ENCODE measurements around the gene OSBPL10. TPM values are rescaled to one million over a fixed set of nuclear protein-coding genes. Genes with fewer than 3 reads are reported as not detected.

The OSBPL10 gene
- total RNA-seq, 1 donor from 2014 or later, result 52.7 TPM

DNA sequence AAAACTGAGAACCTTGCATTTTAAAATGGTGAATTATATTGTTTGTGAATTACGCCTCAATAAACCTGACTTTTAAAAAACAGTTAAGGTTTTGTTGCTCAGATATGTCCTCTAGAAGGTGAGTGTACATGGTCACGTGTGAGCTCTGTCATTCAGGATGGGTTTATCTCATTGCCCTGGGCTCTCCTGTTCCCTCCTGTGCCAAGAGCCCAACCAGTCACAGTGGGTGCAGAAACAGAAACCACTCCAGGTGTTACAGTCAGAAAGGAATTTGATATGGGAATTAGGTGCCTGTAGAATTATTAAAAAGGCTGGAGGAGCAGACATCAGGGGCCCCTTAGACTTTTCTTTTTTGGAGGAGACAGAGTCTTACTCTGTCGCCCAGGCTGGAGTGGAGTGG is 252.0 kb downstream of the OSBPL10 start:
- FAIRE-seq (no peak), DNase-seq (ENCODE audit: low read depth) (no peak)
- Histone ChIP-seq H3K4me3 (ENCODE audit: insufficient read depth, low read depth, low read length) (no peak overlapping the region), H3K36me3 (ENCODE audit: insufficient read depth, low read length) (no peaks in the 10 kb centered on the region), H3K4me1 (ENCODE audit: insufficient read depth, low read length) (no peaks in the 10 kb centered on the region), H4K20me1 (ENCODE audit: insufficient read depth, low read length) (no peaks in the 10 kb centered on the region), H3K27me3 (ENCODE audit: insufficient read depth, low read length) (no peaks in the 10 kb centered on the region), H3K9ac (ENCODE audit: low read length) (no peak overlapping the region), H3K4me2 (ENCODE audit: low read length) (no peak overlapping the region), H3K27ac (ENCODE audit: low read depth, low read length) (no peak overlapping the region), H3K79me2 (ENCODE audit: insufficient read depth, low read length) (no peaks in the 10 kb centered on the region), H2AFZ (ENCODE audit: low read depth, low read length) (no peak overlapping the region), H3K9me3 (ENCODE audit: insufficient read depth, low read depth, low read length) (no peaks in the 10 kb centered on the region)
- H3K27ac Mint-ChIP-seq (ENCODE audit: unreplicated experiment), result no peak overlapping the region
- no peaks in the 10 kb centered on the region for H3K27me3 Mint-ChIP-seq (ENCODE audit: low read depth, unreplicated experiment)
- peaks cover 13% of the 10 kb centered on the region for H3K4me1 Mint-ChIP-seq (ENCODE audit: low read depth, unreplicated experiment)
- peaks cover 2% of the 10 kb centered on the region for H3K9me3 Mint-ChIP-seq (ENCODE audit: unreplicated experiment)
- TF ChIP-seq, protein P1, sequence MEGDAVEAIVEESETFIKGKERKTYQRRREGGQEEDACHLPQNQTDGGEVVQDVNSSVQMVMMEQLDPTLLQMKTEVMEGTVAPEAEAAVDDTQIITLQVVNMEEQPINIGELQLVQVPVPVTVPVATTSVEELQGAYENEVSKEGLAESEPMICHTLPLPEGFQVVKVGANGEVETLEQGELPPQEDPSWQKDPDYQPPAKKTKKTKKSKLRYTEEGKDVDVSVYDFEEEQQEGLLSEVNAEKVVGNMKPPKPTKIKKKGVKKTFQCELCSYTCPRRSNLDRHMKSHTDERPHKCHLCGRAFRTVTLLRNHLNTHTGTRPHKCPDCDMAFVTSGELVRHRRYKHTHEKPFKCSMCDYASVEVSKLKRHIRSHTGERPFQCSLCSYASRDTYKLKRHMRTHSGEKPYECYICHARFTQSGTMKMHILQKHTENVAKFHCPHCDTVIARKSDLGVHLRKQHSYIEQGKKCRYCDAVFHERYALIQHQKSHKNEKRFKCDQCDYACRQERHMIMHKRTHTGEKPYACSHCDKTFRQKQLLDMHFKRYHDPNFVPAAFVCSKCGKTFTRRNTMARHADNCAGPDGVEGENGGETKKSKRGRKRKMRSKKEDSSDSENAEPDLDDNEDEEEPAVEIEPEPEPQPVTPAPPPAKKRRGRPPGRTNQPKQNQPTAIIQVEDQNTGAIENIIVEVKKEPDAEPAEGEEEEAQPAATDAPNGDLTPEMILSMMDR (IDR thresholded peaks at IDR 0.05; ENCODE audit: insufficient read depth, low read depth, low read length), result no peak
- TF ChIP-seq EZH2 (IDR thresholded peaks at IDR 0.05; ENCODE audit: insufficient read depth, low read length), result no peak
- H3K4me3 Mint-ChIP-seq (ENCODE audit: unreplicated experiment), result no peak overlapping the region
- peaks cover 11% of the 10 kb centered on the region for H3K36me3 Mint-ChIP-seq (ENCODE audit: low read depth, unreplicated experiment)

DNA sequence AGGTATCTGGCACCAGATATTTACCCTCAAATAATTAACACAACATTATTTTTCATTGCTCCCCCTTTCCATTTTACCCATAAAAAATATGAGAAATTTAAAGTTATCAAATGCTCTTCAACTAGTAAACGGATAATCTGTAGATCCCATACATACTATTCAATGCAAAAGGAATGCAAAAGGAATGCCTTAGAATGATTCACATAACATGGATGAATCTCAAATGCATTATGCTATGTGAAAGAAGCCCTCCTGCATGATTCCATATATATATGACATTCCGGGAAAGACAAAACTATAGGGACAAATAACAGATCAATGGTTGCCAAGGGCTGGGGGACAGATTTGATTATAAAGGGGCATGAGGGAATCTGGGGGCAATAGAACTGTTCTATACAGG is 252.7 kb downstream of the OSBPL10 start:
- H3K27ac Mint-ChIP-seq (ENCODE audit: unreplicated experiment), result no peak overlapping the region
- no peak overlapping the region for H3K27ac ChIP-seq (ENCODE audit: low read depth, low read length)
- no peak overlapping the region for H3K4me2 ChIP-seq (ENCODE audit: low read length)
- no peak overlapping the region for H3K4me3 Mint-ChIP-seq (ENCODE audit: unreplicated experiment)
- no peaks in the 10 kb centered on the region for H3K79me2 ChIP-seq (ENCODE audit: insufficient read depth, low read length)
- H3K27me3 Mint-ChIP-seq (ENCODE audit: low read depth, unreplicated experiment), result no peaks in the 10 kb centered on the region
- H4K20me1 ChIP-seq (ENCODE audit: insufficient read depth, low read length), result no peaks in the 10 kb centered on the region
- peaks cover 2% of the 10 kb centered on the region for H3K9me3 Mint-ChIP-seq (ENCODE audit: unreplicated experiment)
- no peaks in the 10 kb centered on the region for H3K4me1 ChIP-seq (ENCODE audit: insufficient read depth, low read length)
- DNase-seq (ENCODE audit: low read depth), result no peak
- no peaks in the 10 kb centered on the region for H3K9me3 ChIP-seq (ENCODE audit: insufficient read depth, low read depth, low read length)
- H3K36me3 ChIP-seq (ENCODE audit: insufficient read depth, low read length), result no peaks in the 10 kb centered on the region
- H3K9ac ChIP-seq (ENCODE audit: low read length), result no peak overlapping the region
- no peaks in the 10 kb centered on the region for H3K27me3 ChIP-seq (ENCODE audit: insufficient read depth, low read length)
- FAIRE-seq, result no peak
- peaks cover 15% of the 10 kb centered on the region for H3K4me1 Mint-ChIP-seq (ENCODE audit: low read depth, unreplicated experiment)
- TF ChIP-seq, protein P1 (IDR thresholded peaks at IDR 0.05; ENCODE audit: insufficient read depth, low read depth, low read length), result no peak
- TF ChIP-seq EZH2 (IDR thresholded peaks at IDR 0.05; ENCODE audit: insufficient read depth, low read length), result no peak
- H3K36me3 Mint-ChIP-seq (ENCODE audit: low read depth, unreplicated experiment), result peaks cover 13% of the 10 kb centered on the region
- no peak overlapping the region for H2AFZ ChIP-seq (ENCODE audit: low read depth, low read length)
- H3K4me3 ChIP-seq (ENCODE audit: insufficient read depth, low read depth, low read length), result no peak overlapping the region

DNA sequence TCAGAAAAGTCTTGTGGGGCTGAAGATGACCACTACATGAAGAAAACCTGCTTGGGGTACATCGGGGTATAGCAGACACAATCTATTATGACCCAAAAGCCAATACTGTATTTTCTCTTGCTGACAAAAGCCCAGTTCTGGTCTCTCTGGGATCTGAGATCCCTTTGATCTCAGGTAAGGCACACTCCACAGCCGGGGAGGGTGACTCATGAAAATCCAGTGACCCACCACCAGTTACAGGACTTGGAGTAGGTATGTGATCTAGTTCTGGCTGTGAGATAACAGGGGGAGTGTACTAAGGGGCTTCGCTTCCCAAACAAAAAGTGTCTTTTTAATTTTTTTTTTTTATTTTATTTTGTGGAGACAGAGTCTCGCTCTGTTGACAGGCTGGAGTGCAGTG is 255.1 kb downstream of the OSBPL10 start:
- H2AFZ ChIP-seq (ENCODE audit: low read depth, low read length), result no peak overlapping the region
- Mint-ChIP-seq H3K36me3 (ENCODE audit: low read depth, unreplicated experiment) (peaks cover 7% of the 10 kb centered on the region), H3K4me1 (ENCODE audit: low read depth, unreplicated experiment) (peaks cover 15% of the 10 kb centered on the region), H3K27me3 (ENCODE audit: low read depth, unreplicated experiment) (no peaks in the 10 kb centered on the region), H3K9me3 (ENCODE audit: unreplicated experiment) (peaks cover 2% of the 10 kb centered on the region), H3K4me3 (ENCODE audit: unreplicated experiment) (no peak overlapping the region), H3K27ac (ENCODE audit: unreplicated experiment) (no peak overlapping the region)
- no peak overlapping the region for H3K9ac ChIP-seq (ENCODE audit: low read length)
- H3K36me3 ChIP-seq (ENCODE audit: insufficient read depth, low read length), result no peaks in the 10 kb centered on the region
- no peaks in the 10 kb centered on the region for H3K9me3 ChIP-seq (ENCODE audit: insufficient read depth, low read depth, low read length)
- DNase-seq (ENCODE audit: low read depth) (no peak), FAIRE-seq (no peak)
- no peaks in the 10 kb centered on the region for H4K20me1 ChIP-seq (ENCODE audit: insufficient read depth, low read length)
- no peaks in the 10 kb centered on the region for H3K4me1 ChIP-seq (ENCODE audit: insufficient read depth, low read length)
- no peaks in the 10 kb centered on the region for H3K27me3 ChIP-seq (ENCODE audit: insufficient read depth, low read length)
- no peak overlapping the region for H3K4me2 ChIP-seq (ENCODE audit: low read length)
- no peak overlapping the region for H3K4me3 ChIP-seq (ENCODE audit: insufficient read depth, low read depth, low read length)
- TF ChIP-seq, protein P1 (IDR thresholded peaks at IDR 0.05; ENCODE audit: insufficient read depth, low read depth, low read length), result no peak
- TF ChIP-seq EZH2 (IDR thresholded peaks at IDR 0.05; ENCODE audit: insufficient read depth, low read length), result no peak
- H3K79me2 ChIP-seq (ENCODE audit: insufficient read depth, low read length), result no peaks in the 10 kb centered on the region
- no peak overlapping the region for H3K27ac ChIP-seq (ENCODE audit: low read depth, low read length)

Measured in astrocyte (in vitro differentiated cells and primary cell).